ENCODE results near the gene OBP2A. TPM values are rescaled to one million over a fixed set of nuclear protein-coding genes. Genes with fewer than 3 reads are reported as not detected.

Gene OBP2A
- total and polyA plus RNA-seq, 2 of the 8 experiments (the other 6 are each of a cell fraction or from before 2014, with no cell fraction given), result not detected

GRCh38 chr9:135508211-135508820 is 37.6 kb upstream of the OBP2A start (continued):
- TF ChIP-seq CHD7 (IDR thresholded peaks at IDR 0.05; ENCODE audit: insufficient replicate concordance, low read length) (no peak), GABPA (IDR thresholded peaks at IDR 0.05; ENCODE audit: borderline replicate concordance, insufficient read depth, low read length) (no peak), RAD21 (IDR thresholded peaks at IDR 0.05 in 1 of 2, conservative IDR thresholded peaks at IDR 0.05 in 1 of 2; ENCODE audit: low read depth in 2 of 2, low read length in 2 of 2) (no peak), FOSL1 (IDR thresholded peaks at IDR 0.05; ENCODE audit: insufficient read depth, low read depth, low read length) (no peak), YY1 (IDR thresholded peaks at IDR 0.05; ENCODE audit: low read depth, low read length) (no peak), CTBP2 (IDR thresholded peaks at IDR 0.05; ENCODE audit: borderline replicate concordance, insufficient read depth, insufficient read length, low read length) (no peak), SRF (IDR thresholded peaks at IDR 0.05; ENCODE audit: low read depth, low read length) (no peak), BACH1 (IDR thresholded peaks at IDR 0.05; ENCODE audit: low read length) (no peak), CEBPB (IDR thresholded peaks at IDR 0.05; ENCODE audit: low read depth, low read length) (no peak), EP300 (IDR thresholded peaks at IDR 0.05; ENCODE audit: borderline replicate concordance in 1 of 2, low read depth in 2 of 2, low read length in 2 of 2) (no peak)

Data from H1 (cell line).